GM12878 (cell line): Measurements from ENCODE around the gene C2CD5. TPM values are rescaled to one million over a fixed set of nuclear protein-coding genes. Genes with fewer than 3 reads are reported as not detected.
A peak's percentile ranks its signal among the peaks of the same experiment; 100 is the strongest.

Source experiments
- ATAC-seq: fragments of 200-7000 bp; cut with Tn5 transposase; 3 replicates; pipeline ENCODE4 v1.9.1; 2020; ENCODE audit warnings: mild to moderate bottlenecking, moderate library complexity
- BruUV-seq: library from RNA; stranded (reverse); fragments of 400-500 nt; replicated peaks from 2 replicates; lab custom pipeline; 2021; lab: Mats Ljungman, UMichigan
- CTCF ChIA-PET: fragments of 300-600 bp; sonication (Branson Sonifier 250); formaldehyde crosslinking; extraction: SDS; loops from one replicate; lab custom pipeline; 2021; ENCODE audit warnings: inconsistent platforms; lab: Yijun Ruan, JAX
- POLR2A ChIA-PET: fragments of 350-600 bp; formaldehyde crosslinking; extraction: SDS; loops from one replicate; lab custom pipeline; 2021; ENCODE audit warnings: inconsistent platforms; lab: Charles Lee
- RAD21 ChIA-PET: fragments of 300-600 bp; sonication (Branson Sonifier 250); formaldehyde crosslinking; loops from one replicate; lab custom pipeline; 2023; ENCODE audit warnings: antibody characterized with exemption; ENCODE audit not compliant: unreplicated experiment; lab: Charles Lee
- SMC1A ChIA-PET: fragments of 300-600 bp; sonication (Branson Sonifier 250); formaldehyde crosslinking; loops from one replicate; lab custom pipeline; 2023; ENCODE audit not compliant: unreplicated experiment, uncharacterized antibody; lab: Charles Lee
- DNase-seq: peaks from one replicate; pipeline ENCODE4 v3.0.0-alpha.2; 2011; ENCODE audit warnings: low read depth, low spot score
- FAIRE-seq: peaks from 3 replicates; lab custom pipeline; 2011; peaks lifted over from hg19 to GRCh38; lab: Jason Lieb, UNC
- H2AFZ ChIP-seq: 2 replicates; pipeline ENCODE4 v1.6.0; 2011; ENCODE audit warnings: low read depth, low read length, control low read depth; ENCODE audit not compliant: control insufficient read depth
- H3K27ac ChIP-seq: 2 replicates; pipeline ENCODE4 v1.5.1; 2011; ENCODE audit warnings: control low read depth; ENCODE audit not compliant: control insufficient read depth, insufficient read depth
- H3K27me3 ChIP-seq, 2 experiments: replicated peaks in 1 of 2; 2 replicates each; pipeline versions ENCODE4 v1.6.0 to v1.6.1; 2011; ENCODE audit warnings: low read length in 1 of 2; ENCODE audit not compliant: control insufficient read depth in 2 of 2, insufficient read depth in 2 of 2
- H3K36me3 ChIP-seq, 2 experiments: 2 replicates each; pipeline ENCODE4 v1.5.1; 2011; ENCODE audit warnings: low read length in 1 of 2; ENCODE audit not compliant: control insufficient read depth in 2 of 2, insufficient read depth in 2 of 2
- H3K4me1 ChIP-seq: 2 replicates; pipeline ENCODE4 v1.6.1; 2011; ENCODE audit warnings: mild to moderate bottlenecking, low read length, moderate library complexity, mixed read lengths; ENCODE audit not compliant: control insufficient read depth, insufficient read depth
- H3K4me2 ChIP-seq: 2 replicates; pipeline ENCODE4 v1.6.0; 2011; ENCODE audit warnings: control low read depth; ENCODE audit not compliant: control insufficient read depth, insufficient read depth
- H3K4me3 ChIP-seq: fragments of 200-600 bp; sonication (generic); 2 replicates; pipeline ENCODE4 v1.5.1; 2016
- H3K79me2 ChIP-seq: 2 replicates; pipeline ENCODE4 v1.6.0; 2011; ENCODE audit warnings: low read length; ENCODE audit not compliant: control insufficient read depth, insufficient read depth
- H3K9ac ChIP-seq: 2 replicates; pipeline ENCODE4 v1.8.0; 2011; ENCODE audit warnings: low read length, control low read depth, mixed read lengths; ENCODE audit not compliant: control insufficient read depth, insufficient read depth
- H3K9me3 ChIP-seq: replicated peaks from 3 replicates; pipeline ENCODE4 v1.5.1; 2011; ENCODE audit warnings: mild to moderate bottlenecking, low read length; ENCODE audit not compliant: control insufficient read depth, insufficient read depth
- H4K20me1 ChIP-seq: 2 replicates; pipeline ENCODE4 v1.6.0; 2011; ENCODE audit not compliant: control insufficient read depth, insufficient read depth
- ATF2 ChIP-seq: IDR thresholded peaks from 2 replicates; pipeline ENCODE4 v1.6.1; 2012; ENCODE audit warnings: low read length, inconsistent platforms
- CBX5 ChIP-seq: sonication (generic); IDR thresholded peaks from 2 replicates; pipeline ENCODE4 v1.6.1; 2016; ENCODE audit warnings: low read depth, moderate library complexity, mild to moderate bottlenecking, inconsistent platforms
- HDGF ChIP-seq: fragments of 450-650 bp; IDR thresholded peaks from 2 replicates; pipeline ENCODE4 v1.6.1; 2016; ENCODE audit warnings: antibody characterized with exemption
- POLR2AphosphoS2 ChIP-seq: IDR thresholded peaks from 2 replicates; pipeline ENCODE4 v1.6.1; 2011; ENCODE audit warnings: low read depth, mild to moderate bottlenecking, low read length, improper control_type of control experiment, moderate library complexity
- RCOR1 ChIP-seq: conservative IDR thresholded peaks from 2 replicates; pipeline ENCODE4 v1.6.1; 2012; ENCODE audit warnings: low read depth, low read length, improper control_type of control experiment
- RELA ChIP-seq: fragments of 450-650 bp; IDR thresholded peaks from 2 replicates; pipeline ENCODE4 v1.8.0; 2014; ENCODE audit warnings: borderline replicate concordance; ENCODE audit not compliant: partially characterized antibody
- SIN3A ChIP-seq: IDR thresholded peaks from 2 replicates; pipeline ENCODE4 v1.6.1; 2012; ENCODE audit warnings: low read depth, low read length, improper control_type of control experiment
- SMARCA5 ChIP-seq: fragments of 450-650 bp; IDR thresholded peaks from 2 replicates; pipeline ENCODE4 v1.6.1; 2017; ENCODE audit warnings: mild to moderate bottlenecking
- SPI1 ChIP-seq: IDR thresholded peaks from 2 replicates; pipeline ENCODE4 v1.6.1; 2011; ENCODE audit warnings: low read depth, mild to moderate bottlenecking, low read length, moderate library complexity, borderline replicate concordance; ENCODE audit not compliant: insufficient read depth
- STAT1 ChIP-seq: fragments of 450-650 bp; conservative IDR thresholded peaks from 2 replicates; pipeline ENCODE4 v1.6.1; 2014; ENCODE audit warnings: antibody characterized with exemption, mild to moderate bottlenecking
- TARDBP ChIP-seq: IDR thresholded peaks from 2 replicates; pipeline ENCODE4 v1.6.1; 2016; ENCODE audit warnings: borderline replicate concordance
- TBL1XR1 ChIP-seq: IDR thresholded peaks from 2 replicates; pipeline ENCODE4 v1.6.1; 2012; ENCODE audit warnings: low read depth, low read length, improper control_type of control experiment
- USF2 ChIP-seq: IDR thresholded peaks from 2 replicates; pipeline ENCODE4 v1.6.1; 2011; ENCODE audit warnings: low read depth, low read length, improper control_type of control experiment, borderline replicate concordance
- WGBS: methylation state at CpG from one replicate; pipeline ENCODE4 v1.1.6; 2016; ENCODE audit warnings: low lambda C conversion rate; ENCODE audit not compliant: insufficient replicate concordance, insufficient coverage; ENCODE audit errors: missing lambda C conversion rate; 5-methylcytosine and 5-hydroxymethylcytosine counted together
- in situ Hi-C: fragments of 300-500 bp; cut with MboI; formaldehyde crosslinking; loops from 9 replicates; pipeline ENCODE4 v1.14.3; 2018; ENCODE audit warnings: mixed read lengths
- intact Hi-C: fragments of 100-400 bp; cut with micrococcal nuclease; formaldehyde crosslinking; loops from one replicate; pipeline ENCODE4 v1.14.2; 2022; ENCODE audit not compliant: unreplicated experiment
- polyA plus RNA-seq, 11 experiments: library from polyadenylated mRNA; depleted of rRNA in 4 of 11; unstranded in 6 of 11; stranded (reverse) in 5 of 11; fragments of >200 nt; fragmentation: Nextera tagmentation in 4 of 11; fragmentation: Illumina TruSeq in 1 of 11; extraction: Ambion mirVana in 4 of 11; extraction: Trizol in 1 of 11; gene quantifications; 1 replicate in 1 of 11; 2 replicates in 10 of 11; pipeline versions ENCODE4 v1.2.1 to v1.2.3, GENCODE V29; 2011 to 2016; ENCODE audit warnings: inconsistent platforms in 2 of 11, missing spikeins in 2 of 11, low read depth in 1 of 11
- total RNA-seq, 4 experiments: library from RNA; depleted of rRNA in 3 of 4; stranded (reverse); fragments of >200 nt in 3 of 4; fragmentation: Illumina TruSeq in 1 of 4; extraction: Trizol in 1 of 4; gene quantifications; 2 replicates each; pipeline versions ENCODE4 v1.2.1 to v1.2.3, GENCODE V29; 2013 to 2021
- TF ChIP-seq, protein P1 (sequence below): fragments of 450-650 bp; IDR thresholded peaks from 2 replicates; pipeline ENCODE4 v1.6.1; 2017; ENCODE audit warnings: mild to moderate bottlenecking, moderate library complexity

Gene C2CD5
- total and polyA plus RNA-seq, 10 of the 15 experiments (the other 5 are each of a cell fraction or from before 2014, with no cell fraction given): 7.7 to 55.0 (median 27.0) TPM

DNA sequence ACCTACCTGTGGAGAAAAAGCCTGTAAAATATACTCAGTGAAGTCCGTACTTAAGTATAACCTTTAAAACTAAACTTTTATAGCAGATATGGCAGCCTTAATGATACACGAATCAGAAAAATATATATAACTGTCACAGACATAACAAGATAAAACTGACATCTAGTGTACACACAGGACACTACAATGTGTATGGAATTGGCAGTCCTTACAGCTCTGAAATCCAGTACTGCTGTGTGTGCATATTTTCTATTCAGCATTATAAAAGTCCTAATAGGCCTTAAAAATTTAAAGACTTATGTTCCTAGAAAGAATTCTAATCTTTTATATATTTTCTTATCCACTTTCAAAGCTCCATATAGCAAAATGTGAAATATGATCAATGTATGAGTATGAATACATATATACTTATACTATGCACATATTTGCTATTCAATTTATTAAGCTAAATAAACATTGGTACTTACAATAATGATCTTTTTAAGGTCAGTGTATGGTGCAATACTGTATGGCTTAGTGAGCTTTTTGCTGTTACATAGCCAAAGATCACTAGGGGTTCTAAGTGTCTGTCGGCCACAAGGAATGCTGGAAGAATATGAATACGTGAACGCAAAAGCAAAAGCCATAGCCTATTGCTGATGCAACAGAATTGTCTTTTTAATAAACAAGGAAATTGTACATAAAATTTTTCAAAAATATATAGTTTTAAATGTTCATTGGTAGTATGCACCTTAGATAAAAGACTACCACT is 69.2 kb downstream of the C2CD5 start (continued):
- no peak for TF ChIP-seq ATF2
- no peak for TF ChIP-seq USF2
- no peak for TF ChIP-seq STAT1
- TF ChIP-seq TBL1XR1: no peak

- DNase-seq: no peak
- Histone ChIP-seq H3K4me3 (no peak overlapping the region), H3K36me3 (peaks cover 0 to 5% of the 10 kb centered on the region in 2 experiments; a peak in 1 of 4 replicates), H4K20me1 (no peaks in the 10 kb centered on the region), H3K4me1 (no peaks in the 10 kb centered on the region; the same call in 1 of the 2 replicates), H3K9me3 (no peaks in the 10 kb centered on the region), H2AFZ (peak overlapping the region; percentile 13; the same call in 1 of the 2 replicates), H3K79me2 (no peaks in the 10 kb centered on the region), H3K9ac (no peak overlapping the region), H3K27me3 (no peaks in the 10 kb centered on the region), H3K27ac (no peak overlapping the region), H3K4me2 (peak overlapping the region; percentile 1; the same call in 1 of the 2 replicates)
- ChIA-PET RAD21 (interaction anchor here (0.9 kb wide), 1 partner anchor 14 kb away, joined by 3 read pairs; no protein-coding TSS in a partner anchor), POLR2A (interaction anchor here (0.9 kb wide), 1 partner anchor 167 kb away, joined by 3 read pairs; no protein-coding TSS in a partner anchor), CTCF (interaction anchor here (0.7 to 3.3 kb wide), 3 partner anchors 13 to 157 kb away, joined by 3 to 24 read pairs (median 4); no protein-coding TSS in a partner anchor), SMC1A (interaction anchor here (0.9 to 1.2 kb wide), 2 partner anchors 14 to 25 kb away, joined by 3 to 4 read pairs; no protein-coding TSS in a partner anchor)
- no peak for FAIRE-seq
- WGBS: 44% methylated on average over 5 of the region's 5 CpGs
- ATAC-seq: peak; percentile 78
- in situ Hi-C loops (no loop called here), intact Hi-C loops (no loop called here)
- no TSS peak for BruUV-seq
- no peak for TF ChIP-seq RCOR1
- TF ChIP-seq, protein P1, sequence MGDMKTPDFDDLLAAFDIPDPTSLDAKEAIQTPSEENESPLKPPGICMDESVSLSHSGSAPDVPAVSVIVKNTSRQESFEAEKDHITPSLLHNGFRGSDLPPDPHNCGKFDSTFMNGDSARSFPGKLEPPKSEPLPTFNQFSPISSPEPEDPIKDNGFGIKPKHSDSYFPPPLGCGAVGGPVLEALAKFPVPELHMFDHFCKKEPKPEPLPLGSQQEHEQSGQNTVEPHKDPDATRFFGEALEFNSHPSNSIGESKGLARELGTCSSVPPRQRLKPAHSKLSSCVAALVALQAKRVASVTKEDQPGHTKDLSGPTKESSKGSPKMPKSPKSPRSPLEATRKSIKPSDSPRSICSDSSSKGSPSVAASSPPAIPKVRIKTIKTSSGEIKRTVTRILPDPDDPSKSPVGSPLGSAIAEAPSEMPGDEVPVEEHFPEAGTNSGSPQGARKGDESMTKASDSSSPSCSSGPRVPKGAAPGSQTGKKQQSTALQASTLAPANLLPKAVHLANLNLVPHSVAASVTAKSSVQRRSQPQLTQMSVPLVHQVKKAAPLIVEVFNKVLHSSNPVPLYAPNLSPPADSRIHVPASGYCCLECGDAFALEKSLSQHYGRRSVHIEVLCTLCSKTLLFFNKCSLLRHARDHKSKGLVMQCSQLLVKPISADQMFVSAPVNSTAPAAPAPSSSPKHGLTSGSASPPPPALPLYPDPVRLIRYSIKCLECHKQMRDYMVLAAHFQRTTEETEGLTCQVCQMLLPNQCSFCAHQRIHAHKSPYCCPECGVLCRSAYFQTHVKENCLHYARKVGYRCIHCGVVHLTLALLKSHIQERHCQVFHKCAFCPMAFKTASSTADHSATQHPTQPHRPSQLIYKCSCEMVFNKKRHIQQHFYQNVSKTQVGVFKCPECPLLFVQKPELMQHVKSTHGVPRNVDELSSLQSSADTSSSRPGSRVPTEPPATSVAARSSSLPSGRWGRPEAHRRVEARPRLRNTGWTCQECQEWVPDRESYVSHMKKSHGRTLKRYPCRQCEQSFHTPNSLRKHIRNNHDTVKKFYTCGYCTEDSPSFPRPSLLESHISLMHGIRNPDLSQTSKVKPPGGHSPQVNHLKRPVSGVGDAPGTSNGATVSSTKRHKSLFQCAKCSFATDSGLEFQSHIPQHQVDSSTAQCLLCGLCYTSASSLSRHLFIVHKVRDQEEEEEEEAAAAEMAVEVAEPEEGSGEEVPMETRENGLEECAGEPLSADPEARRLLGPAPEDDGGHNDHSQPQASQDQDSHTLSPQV: no peak
- no peak for TF ChIP-seq CBX5
- TF ChIP-seq SIN3A: no peak
- TF ChIP-seq SPI1: peak; percentile 44; the same call in 1 of the 2 replicates
- no peak for TF ChIP-seq TARDBP
- no peak for TF ChIP-seq RELA
- TF ChIP-seq POLR2AphosphoS2: no peak
- TF ChIP-seq HDGF: peak; percentile 74
- TF ChIP-seq SMARCA5: no peak
Observed at GRCh38 chr12:22473212-22473611, 71.1 kb downstream of the C2CD5 start.
